ENCODE measurements around the gene ACVR1C.

- no peak for TF ChIP-seq CTCF (IDR thresholded peaks at IDR 0.05)
- TF ChIP-seq, protein P1, sequence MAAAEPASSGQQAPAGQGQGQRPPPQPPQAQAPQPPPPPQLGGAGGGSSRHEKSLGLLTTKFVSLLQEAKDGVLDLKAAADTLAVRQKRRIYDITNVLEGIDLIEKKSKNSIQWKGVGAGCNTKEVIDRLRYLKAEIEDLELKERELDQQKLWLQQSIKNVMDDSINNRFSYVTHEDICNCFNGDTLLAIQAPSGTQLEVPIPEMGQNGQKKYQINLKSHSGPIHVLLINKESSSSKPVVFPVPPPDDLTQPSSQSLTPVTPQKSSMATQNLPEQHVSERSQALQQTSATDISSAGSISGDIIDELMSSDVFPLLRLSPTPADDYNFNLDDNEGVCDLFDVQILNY (CRISPR knock-in tag; IDR thresholded peaks at IDR 0.05): no peak
- TF ChIP-seq NFYB (CRISPR knock-in tag; conservative IDR thresholded peaks at IDR 0.05; ENCODE audit: low read depth): no peak
- TF ChIP-seq E2F1 (CRISPR knock-in tag; IDR thresholded peaks at IDR 0.05): no peak
- TF ChIP-seq TEAD4 (CRISPR knock-in tag; IDR thresholded peaks at IDR 0.05): no peak
- no peak for TF ChIP-seq ZNF423 (CRISPR knock-in tag; IDR thresholded peaks at IDR 0.05)
- TF ChIP-seq, protein P2, sequence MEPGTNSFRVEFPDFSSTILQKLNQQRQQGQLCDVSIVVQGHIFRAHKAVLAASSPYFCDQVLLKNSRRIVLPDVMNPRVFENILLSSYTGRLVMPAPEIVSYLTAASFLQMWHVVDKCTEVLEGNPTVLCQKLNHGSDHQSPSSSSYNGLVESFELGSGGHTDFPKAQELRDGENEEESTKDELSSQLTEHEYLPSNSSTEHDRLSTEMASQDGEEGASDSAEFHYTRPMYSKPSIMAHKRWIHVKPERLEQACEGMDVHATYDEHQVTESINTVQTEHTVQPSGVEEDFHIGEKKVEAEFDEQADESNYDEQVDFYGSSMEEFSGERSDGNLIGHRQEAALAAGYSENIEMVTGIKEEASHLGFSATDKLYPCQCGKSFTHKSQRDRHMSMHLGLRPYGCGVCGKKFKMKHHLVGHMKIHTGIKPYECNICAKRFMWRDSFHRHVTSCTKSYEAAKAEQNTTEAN (CRISPR knock-in tag; IDR thresholded peaks at IDR 0.05): no peak
- TF ChIP-seq ZNF263 (CRISPR knock-in tag; IDR thresholded peaks at IDR 0.05; ENCODE audit: low read depth): no peak
- no peak for TF ChIP-seq ZNF138 (CRISPR knock-in tag; conservative IDR thresholded peaks at IDR 0.05)
- TF ChIP-seq RELA (CRISPR knock-in tag; IDR thresholded peaks at IDR 0.05; ENCODE audit: borderline replicate concordance): no peak
- TF ChIP-seq ZNF219 (CRISPR knock-in tag; IDR thresholded peaks at IDR 0.05; ENCODE audit: borderline replicate concordance): no peak
- no peak for TF ChIP-seq NR2C2 (CRISPR knock-in tag; IDR thresholded peaks at IDR 0.05)
- TF ChIP-seq, protein P3, sequence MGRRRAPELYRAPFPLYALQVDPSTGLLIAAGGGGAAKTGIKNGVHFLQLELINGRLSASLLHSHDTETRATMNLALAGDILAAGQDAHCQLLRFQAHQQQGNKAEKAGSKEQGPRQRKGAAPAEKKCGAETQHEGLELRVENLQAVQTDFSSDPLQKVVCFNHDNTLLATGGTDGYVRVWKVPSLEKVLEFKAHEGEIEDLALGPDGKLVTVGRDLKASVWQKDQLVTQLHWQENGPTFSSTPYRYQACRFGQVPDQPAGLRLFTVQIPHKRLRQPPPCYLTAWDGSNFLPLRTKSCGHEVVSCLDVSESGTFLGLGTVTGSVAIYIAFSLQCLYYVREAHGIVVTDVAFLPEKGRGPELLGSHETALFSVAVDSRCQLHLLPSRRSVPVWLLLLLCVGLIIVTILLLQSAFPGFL (CRISPR knock-in tag; IDR thresholded peaks at IDR 0.05; ENCODE audit: borderline replicate concordance): no peak
- no peak for TF ChIP-seq JUN (CRISPR knock-in tag; IDR thresholded peaks at IDR 0.05)
Observed at GRCh38 chr2:157592374-157592773, 36.3 kb downstream of the ACVR1C start.
